Stomach (tissue), 9 donors: ENCODE data around the gene CCNG1. TPM values are rescaled to one million over a fixed set of nuclear protein-coding genes. Genes with fewer than 3 reads are reported as not detected.

Experiments
- DNase-seq, 2 donors: peaks; one replicate each; pipeline versions ENCODE4 v3.0.0 to v3.0.0-alpha.2; 2013 to 2019
- H3K27ac ChIP-seq, 5 donors: fragments of 200-600 bp in 4 of 5; sonication (generic) in 4 of 5; one replicate each; pipeline ENCODE4 v1.5.1; 2013 to 2019; ENCODE audit warnings: mild to moderate bottlenecking in 1 of 5, moderate library complexity in 1 of 5
- H3K27me3 ChIP-seq, 3 donors: fragments of 200-600 bp; sonication (generic); one replicate each; pipeline ENCODE4 v1.5.1; 2017 to 2019; ENCODE audit warnings: mixed run types in 1 of 3
- H3K36me3 ChIP-seq, 4 donors: fragments of 200-600 bp; sonication (generic); 1 replicate in 3 of 4; 2 replicates in 1 of 4; pipeline ENCODE4 v1.5.1; 2016 to 2019
- H3K4me1 ChIP-seq, 4 donors: fragments of 200-600 bp; sonication (generic); one replicate each; pipeline ENCODE4 v1.5.1; 2016 to 2019
- H3K4me3 ChIP-seq, 4 donors: fragments of 200-600 bp; sonication (generic) in 3 of 4; one replicate each; pipeline ENCODE4 v1.5.1; 2016 to 2019; ENCODE audit warnings: mild to moderate bottlenecking in 1 of 4
- H3K9me3 ChIP-seq, 4 donors: fragments of 200-600 bp; sonication (generic); one replicate each; pipeline ENCODE4 v1.5.1; 2016 to 2019
- EP300 ChIP-seq: sonication (generic); formaldehyde crosslinking; IDR thresholded peaks from one replicate; pipeline ENCODE4 v1.6.1; 2017; ENCODE audit warnings: antibody characterized with exemption
- POLR2A ChIP-seq, 4 donors: fragments of 450-650 bp; IDR thresholded peaks; one replicate each; pipeline ENCODE4 v1.6.1; 2016; ENCODE audit warnings: antibody characterized with exemption in 4 of 4, control low read depth in 2 of 4, mild to moderate bottlenecking in 1 of 4, moderate library complexity in 1 of 4
- POLR2AphosphoS5 ChIP-seq, 3 donors: sonication (generic); formaldehyde crosslinking; IDR thresholded peaks; one replicate each; pipeline ENCODE4 v1.6.1; 2016; ENCODE audit warnings: antibody characterized with exemption in 3 of 3
- WGBS, 5 donors: extraction: QIAGEN DNeasy Blood & Tissue Kit in 3 of 5; methylation state at CpG; one replicate each; pipeline versions ENCODE4 v1.1.5 to v1.1.7; 2013 to 2018; 5-methylcytosine and 5-hydroxymethylcytosine counted together
- intact Hi-C: fragments of 100-400 bp; cut with DNase I; formaldehyde crosslinking; loops from one replicate; pipeline ENCODE4 v1.15.1; 2023; ENCODE audit warnings: low total_unique reads
- polyA plus RNA-seq, 3 donors: library from polyadenylated mRNA; stranded (reverse); fragments of 200-250 nt; gene quantifications; one replicate each; pipeline ENCODE4 v1.2.3, GENCODE V29; 2013
- total RNA-seq, 5 donors: library from RNA; depleted of rRNA; stranded (reverse); fragments of >200 nt; gene quantifications; one replicate each; pipeline versions ENCODE4 v1.1.0 to v1.2.3, GENCODE V29; 2014 to 2016
- TF ChIP-seq, protein P1 (sequence below), 7 experiments: fragments of 450-650 bp in 4 of 7; fragments of 200-600 bp in 3 of 7; sonication (generic) in 3 of 7; IDR thresholded peaks; one replicate each; pipeline ENCODE4 v1.5.1; 2016 to 2019; ENCODE audit warnings: antibody characterized with exemption in 7 of 7, control low read depth in 2 of 7, mild to moderate bottlenecking in 1 of 7
- donor health status: healthy with polysubstance abuse.
- donor health status: Bipolar disorder and iron deficiency.
- donor health status: healthy.

CCNG1 gene
- total and polyA plus RNA-seq, 8 donors: 57.1 to 252 (median 127) TPM

DNA sequence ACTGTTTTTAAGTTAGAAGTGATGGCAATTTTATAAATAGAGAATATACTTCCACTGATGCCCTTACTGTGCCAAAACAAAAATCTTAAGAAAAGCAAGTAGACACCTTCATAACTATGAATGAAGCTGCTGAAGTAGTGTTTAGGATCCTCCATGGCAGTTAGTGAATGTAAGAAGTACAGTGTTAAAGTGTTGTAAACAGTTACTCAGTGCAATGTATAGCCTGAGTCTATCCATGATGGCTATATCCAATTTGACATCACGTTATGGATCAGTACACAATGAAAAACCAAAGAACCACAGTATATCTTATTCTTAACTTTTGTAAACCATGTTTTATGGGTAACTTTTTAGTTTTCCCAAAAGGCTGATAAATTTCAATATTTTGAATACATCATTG, 7.1 kb downstream of the CCNG1 start:
- no peak overlapping the region for H3K4me3 ChIP-seq
- intact Hi-C loops: no loop called here
- DNase-seq: no peak
- H3K27me3 ChIP-seq: no peaks in the 10 kb centered on the region
- H3K27ac ChIP-seq: no peak overlapping the region
- peaks cover 33 to 88% (median 85%) of the 10 kb centered on the region in 4 donors for H3K36me3 ChIP-seq
- peaks cover 11 to 30% (median 17%) of the 10 kb centered on the region in 4 donors for H3K4me1 ChIP-seq
- WGBS, 5 donors: 82 to 94% (median 88%) methylated on average over 1 of the region's 1 CpG
- TF ChIP-seq, protein P1, sequence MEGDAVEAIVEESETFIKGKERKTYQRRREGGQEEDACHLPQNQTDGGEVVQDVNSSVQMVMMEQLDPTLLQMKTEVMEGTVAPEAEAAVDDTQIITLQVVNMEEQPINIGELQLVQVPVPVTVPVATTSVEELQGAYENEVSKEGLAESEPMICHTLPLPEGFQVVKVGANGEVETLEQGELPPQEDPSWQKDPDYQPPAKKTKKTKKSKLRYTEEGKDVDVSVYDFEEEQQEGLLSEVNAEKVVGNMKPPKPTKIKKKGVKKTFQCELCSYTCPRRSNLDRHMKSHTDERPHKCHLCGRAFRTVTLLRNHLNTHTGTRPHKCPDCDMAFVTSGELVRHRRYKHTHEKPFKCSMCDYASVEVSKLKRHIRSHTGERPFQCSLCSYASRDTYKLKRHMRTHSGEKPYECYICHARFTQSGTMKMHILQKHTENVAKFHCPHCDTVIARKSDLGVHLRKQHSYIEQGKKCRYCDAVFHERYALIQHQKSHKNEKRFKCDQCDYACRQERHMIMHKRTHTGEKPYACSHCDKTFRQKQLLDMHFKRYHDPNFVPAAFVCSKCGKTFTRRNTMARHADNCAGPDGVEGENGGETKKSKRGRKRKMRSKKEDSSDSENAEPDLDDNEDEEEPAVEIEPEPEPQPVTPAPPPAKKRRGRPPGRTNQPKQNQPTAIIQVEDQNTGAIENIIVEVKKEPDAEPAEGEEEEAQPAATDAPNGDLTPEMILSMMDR (IDR thresholded peaks at IDR 0.05): no peak
- TF ChIP-seq POLR2AphosphoS5 (IDR thresholded peaks at IDR 0.05) (no peak), POLR2A (IDR thresholded peaks at IDR 0.05) (no peak), EP300 (no peak)
- H3K9me3 ChIP-seq: no peaks in the 10 kb centered on the region

GRCh38 chr5:163445345-163445744, 8.0 kb downstream of the CCNG1 start:
- H3K27ac ChIP-seq: no peak overlapping the region
- peaks cover 3 to 22% (median 9%) of the 10 kb centered on the region in 4 donors for H3K4me1 ChIP-seq
- H3K36me3 ChIP-seq: peaks cover 33 to 95% (median 90%) of the 10 kb centered on the region in 4 donors
- 92 to 99% (median 96%) methylated on average over 6 of the region's 6 CpGs for WGBS, 5 donors
- intact Hi-C loops: no loop called here
- TF ChIP-seq, protein P1 (IDR thresholded peaks at IDR 0.05): no peak
- TF ChIP-seq POLR2AphosphoS5 (IDR thresholded peaks at IDR 0.05): no peak
- no peak for TF ChIP-seq EP300
- TF ChIP-seq POLR2A (IDR thresholded peaks at IDR 0.05): no peak
- H3K4me3 ChIP-seq: no peak overlapping the region
- no peak for DNase-seq
- H3K27me3 ChIP-seq: no peaks in the 10 kb centered on the region
- H3K9me3 ChIP-seq: no peaks in the 10 kb centered on the region

DNA sequence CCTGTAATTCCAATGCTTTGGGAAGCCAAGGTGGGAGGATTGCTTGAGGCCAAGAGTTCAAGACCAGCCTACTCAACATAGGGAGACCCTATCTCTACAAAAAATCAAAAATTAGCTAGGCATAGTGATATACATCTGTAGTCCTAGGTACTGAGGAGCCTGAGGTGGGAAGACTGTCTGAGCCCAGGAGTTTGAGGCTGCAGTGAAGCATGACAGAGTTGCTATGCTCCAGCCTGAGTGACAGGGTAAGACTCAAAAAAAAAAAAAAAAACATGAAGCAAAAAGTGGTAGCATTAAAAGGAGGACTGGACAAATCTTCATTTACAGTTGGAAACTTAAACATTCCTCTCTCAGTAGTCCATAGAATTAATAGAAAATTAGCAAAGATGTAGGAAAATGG, 9.8 kb downstream of the CCNG1 start:
- TF ChIP-seq EP300 (no peak), POLR2A (IDR thresholded peaks at IDR 0.05) (no peak), POLR2AphosphoS5 (IDR thresholded peaks at IDR 0.05) (no peak)
- TF ChIP-seq, protein P1 (IDR thresholded peaks at IDR 0.05): no peak
- intact Hi-C loops: no loop called here
- DNase-seq: no peak
- Histone ChIP-seq H3K36me3 (peaks cover 33 to 95% (median 92%) of the 10 kb centered on the region in 4 donors), H3K4me1 (peaks cover 0 to 4% (median 0%) of the 10 kb centered on the region in 4 donors), H3K4me3 (no peak overlapping the region), H3K9me3 (no peaks in the 10 kb centered on the region), H3K27me3 (no peaks in the 10 kb centered on the region), H3K27ac (no peak overlapping the region)

- Histone ChIP-seq H3K36me3 (peaks cover 27 to 91% (median 89%) of the 10 kb centered on the region in 4 donors), H3K4me1 (no peaks in the 10 kb centered on the region), H3K27me3 (no peaks in the 10 kb centered on the region), H3K27ac (no peak overlapping the region), H3K4me3 (no peak overlapping the region), H3K9me3 (no peaks in the 10 kb centered on the region)
- intact Hi-C loops: no loop called here
- no peak for DNase-seq
- TF ChIP-seq EP300 (no peak), POLR2AphosphoS5 (IDR thresholded peaks at IDR 0.05) (no peak)
- TF ChIP-seq, protein P1 (IDR thresholded peaks at IDR 0.05): no peak
- 77 to 93% (median 85%) methylated on average over 3 of the region's 3 CpGs for WGBS, 5 donors
Measured at GRCh38 chr5:163447875-163448274, 10.5 kb downstream of the CCNG1 start.
